Right lobe of liver (tissue), 6 donors: Measurements from ENCODE around the gene CYP2C8. TPM values are rescaled to one million over a fixed set of nuclear protein-coding genes. Genes with fewer than 3 reads are reported as not detected.

ENCODE experiments used
- ATAC-seq, 4 donors: fragments of 200-7000 bp; cut with Tn5 transposase; one replicate each; pipeline ENCODE4 v1.9.1; 2020; ENCODE audit warnings: mild to moderate bottlenecking in 4 of 4, moderate library complexity in 4 of 4
- DNase-seq, 3 donors: peaks; one replicate each; pipeline ENCODE4 v3.0.0-alpha.2; 2020
- H3K27ac ChIP-seq, 3 donors: fragments of 200-600 bp; one replicate each; pipeline ENCODE4 v1.8.0; 2022
- H3K27me3 ChIP-seq, 2 donors: fragments of 200-600 bp; one replicate each; pipeline ENCODE4 v1.8.0; 2022
- H3K36me3 ChIP-seq, 4 donors: fragments of 200-600 bp; sonication (generic) in 1 of 4; one replicate each; pipeline versions ENCODE4 v1.5.1 to v1.8.0; 2017 to 2022; ENCODE audit warnings: control low read depth in 1 of 4
- H3K4me1 ChIP-seq, 4 donors: fragments of 200-600 bp; sonication (generic) in 1 of 4; one replicate each; pipeline versions ENCODE4 v1.5.1 to v1.8.0; 2017 to 2022; ENCODE audit warnings: control low read depth in 1 of 4
- H3K4me3 ChIP-seq, 3 donors: fragments of 200-600 bp; one replicate each; pipeline ENCODE4 v1.8.0; 2022
- H3K9me3 ChIP-seq, 4 donors: fragments of 200-600 bp; sonication (generic) in 1 of 4; one replicate each; pipeline versions ENCODE4 v1.5.1 to v1.8.0; 2017 to 2022; ENCODE audit warnings: control low read depth in 1 of 4
- CTCF ChIP-seq, 4 donors: fragments of 200-600 bp in 3 of 4; fragments of 450-650 bp in 1 of 4; IDR thresholded peaks; one replicate each; pipeline versions ENCODE4 v1.5.1 to v1.8.0; 2016 to 2022; ENCODE audit warnings: antibody characterized with exemption in 4 of 4, mild to moderate bottlenecking in 2 of 4
- POLR2A ChIP-seq: fragments of 450-650 bp; IDR thresholded peaks from one replicate; pipeline ENCODE4 v1.6.1; 2017; ENCODE audit warnings: antibody characterized with exemption, mild to moderate bottlenecking
- WGBS: methylation state at CpG from one replicate; pipeline ENCODE4 v1.1.6; 2018; ENCODE audit warnings: low coverage, low lambda C conversion rate; ENCODE audit not compliant: insufficient coverage; ENCODE audit errors: missing lambda C conversion rate; 5-methylcytosine and 5-hydroxymethylcytosine counted together
- intact Hi-C, 2 donors: fragments of 100-400 bp; cut with DNase I; formaldehyde crosslinking; loops; one replicate each; pipeline versions ENCODE4 v1.11.2 to v1.14.1; 2022
- small RNA-seq, 2 experiments: library from RNA; depleted of rRNA; stranded (forward); fragments of <200 nt; gene quantifications; one replicate each; pipeline ENCODE3, GENCODE V24; 2016
- total RNA-seq, 6 experiments: library from RNA; depleted of rRNA in 2 of 6; stranded (reverse); fragments of >200 nt in 2 of 6; fragmentation: NEBNext Ultra II Directional in 3 of 6; extraction: Animal tissue kit (Norgen Biotek cat#: 25700) in 3 of 6; gene quantifications; one replicate each; pipeline versions ENCODE4 v1.1.0 to v1.2.4, GENCODE V29; 2016 to 2023
- donor health status: DM: no; HTN: yes; CAD: no.
- donor health status: DM: no; HTN: no; CAD: no.
- donor health status: DM: no; HTN: no; CAD: no.
- donor health status: DM: no; HTN: yes; CAD: no.
- donor health status: DM: no; HTN: yes; CAD: no.

The CYP2C8 gene
- total RNA-seq, 6 experiments from 2014 or later: 176 to 3,507 (median 1,131) TPM

GRCh38 chr10:94991243-94991888 is 77.9 kb downstream of the CYP2C8 start:
- intact Hi-C loops: no loop called here
- peaks cover 0 to 32% (median 0%) of the 10 kb centered on the region in 4 donors for H3K4me1 ChIP-seq
- H3K27me3 ChIP-seq: no peaks in the 10 kb centered on the region
- DNase-seq (peak; percentile 62 to 74 (median 72)), ATAC-seq (peak; percentile 79 to 88 (median 87))
- no peaks in the 10 kb centered on the region for H3K9me3 ChIP-seq
- WGBS: 78% methylated on average over 1 of the region's 1 CpG
- TF ChIP-seq POLR2A: no peak
- peak in 1 of 4 donors; percentile 5 for TF ChIP-seq CTCF (IDR thresholded peaks at IDR 0.05)
- H3K27ac ChIP-seq: peak overlapping the region; percentile 27 to 62 (median 56)
- peaks cover 0 to 29% (median 16%) of the 10 kb centered on the region in 4 donors for H3K36me3 ChIP-seq
- no peak overlapping the region for H3K4me3 ChIP-seq

GRCh38 chr10:94989192-94989591 is 80.1 kb downstream of the CYP2C8 start:
- no peaks in the 10 kb centered on the region for H3K9me3 ChIP-seq
- peaks cover 0 to 50% (median 26%) of the 10 kb centered on the region in 4 donors for H3K36me3 ChIP-seq
- no peak overlapping the region for H3K4me3 ChIP-seq
- H3K27me3 ChIP-seq: no peaks in the 10 kb centered on the region
- no peak for DNase-seq
- TF ChIP-seq CTCF (IDR thresholded peaks at IDR 0.05): no peak
- TF ChIP-seq POLR2A: no peak
- peaks cover 0 to 48% (median 0%) of the 10 kb centered on the region in 4 donors for H3K4me1 ChIP-seq
- no peak overlapping the region for H3K27ac ChIP-seq
- ATAC-seq: no peak
- intact Hi-C loops: no loop called here

Small RNAs within 50 kb of the gene (small RNA-seq; reads per million reads assigned to genes)
- 0 reads per million in 2 experiments for gene CYP2C60P

Other genes starting within 250 kb of the CYP2C8 start
- gene CYP2C9, start 130.8 kb downstream of the CYP2C8 start, total RNA-seq: 1,000 to 10,000 TPM in 3 of 6 experiments, 100 to 1,000 TPM in 3; 231 to 3,951 (median 1,253) TPM
- gene ACSM6, start 124.7 kb upstream of the CYP2C8 start, total RNA-seq: under 1 TPM in 1 of 6 experiments, not detected in 5; 0.12 TPM
- gene PDLIM1, start 221.5 kb upstream of the CYP2C8 start, total RNA-seq: 100 to 1,000 TPM in 1 of 6 experiments, 10 to 100 TPM in 5; 63.9 to 105 (median 82.1) TPM